ENCODE measurements around the gene TIMM29.
"Not testable (repeated sequence)": the region's sequence is repeated elsewhere in the genome, so short reads cannot be mapped to it uniquely, and the experiment has no call there.

DNA sequence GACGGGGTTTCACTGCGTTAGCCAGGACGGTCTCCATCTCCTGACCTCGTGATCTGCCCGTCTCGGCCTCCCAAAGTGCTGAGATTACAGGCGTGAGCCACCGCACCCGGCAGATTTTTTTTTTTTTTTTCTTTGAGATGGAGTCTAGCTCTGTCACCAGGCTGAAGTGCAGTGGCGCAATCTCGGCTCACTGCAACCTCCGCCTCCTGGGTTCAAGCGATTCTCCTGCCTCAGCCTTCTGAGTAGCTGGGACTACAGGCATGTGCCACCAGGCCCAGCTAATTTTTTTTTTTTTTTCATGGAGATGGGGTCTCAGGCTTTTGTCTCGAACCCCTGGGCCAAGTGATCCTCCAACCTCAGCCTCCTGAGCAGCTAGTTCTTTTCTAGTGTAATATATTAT is 13.0 kb downstream of the TIMM29 start:
- TF ChIP-seq, protein P1, sequence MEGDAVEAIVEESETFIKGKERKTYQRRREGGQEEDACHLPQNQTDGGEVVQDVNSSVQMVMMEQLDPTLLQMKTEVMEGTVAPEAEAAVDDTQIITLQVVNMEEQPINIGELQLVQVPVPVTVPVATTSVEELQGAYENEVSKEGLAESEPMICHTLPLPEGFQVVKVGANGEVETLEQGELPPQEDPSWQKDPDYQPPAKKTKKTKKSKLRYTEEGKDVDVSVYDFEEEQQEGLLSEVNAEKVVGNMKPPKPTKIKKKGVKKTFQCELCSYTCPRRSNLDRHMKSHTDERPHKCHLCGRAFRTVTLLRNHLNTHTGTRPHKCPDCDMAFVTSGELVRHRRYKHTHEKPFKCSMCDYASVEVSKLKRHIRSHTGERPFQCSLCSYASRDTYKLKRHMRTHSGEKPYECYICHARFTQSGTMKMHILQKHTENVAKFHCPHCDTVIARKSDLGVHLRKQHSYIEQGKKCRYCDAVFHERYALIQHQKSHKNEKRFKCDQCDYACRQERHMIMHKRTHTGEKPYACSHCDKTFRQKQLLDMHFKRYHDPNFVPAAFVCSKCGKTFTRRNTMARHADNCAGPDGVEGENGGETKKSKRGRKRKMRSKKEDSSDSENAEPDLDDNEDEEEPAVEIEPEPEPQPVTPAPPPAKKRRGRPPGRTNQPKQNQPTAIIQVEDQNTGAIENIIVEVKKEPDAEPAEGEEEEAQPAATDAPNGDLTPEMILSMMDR (IDR thresholded peaks at IDR 0.05; ENCODE audit: low read depth, low read length) = not testable (repeated sequence)
- TF ChIP-seq EZH2phosphoT487 (IDR thresholded peaks at IDR 0.05; ENCODE audit: low read depth) = not testable (repeated sequence)
